Measurements from ENCODE around the gene IST1.
"Not testable (repeated sequence)": the region's sequence is repeated elsewhere in the genome, so short reads cannot be mapped to it uniquely, and the experiment has no call there.

IST1 gene

GRCh38 chr16:71882505-71883167, 12.7 kb upstream of the IST1 start:
- DNase-seq (ENCODE audit: low read depth), result peak; percentile 65

DNA sequence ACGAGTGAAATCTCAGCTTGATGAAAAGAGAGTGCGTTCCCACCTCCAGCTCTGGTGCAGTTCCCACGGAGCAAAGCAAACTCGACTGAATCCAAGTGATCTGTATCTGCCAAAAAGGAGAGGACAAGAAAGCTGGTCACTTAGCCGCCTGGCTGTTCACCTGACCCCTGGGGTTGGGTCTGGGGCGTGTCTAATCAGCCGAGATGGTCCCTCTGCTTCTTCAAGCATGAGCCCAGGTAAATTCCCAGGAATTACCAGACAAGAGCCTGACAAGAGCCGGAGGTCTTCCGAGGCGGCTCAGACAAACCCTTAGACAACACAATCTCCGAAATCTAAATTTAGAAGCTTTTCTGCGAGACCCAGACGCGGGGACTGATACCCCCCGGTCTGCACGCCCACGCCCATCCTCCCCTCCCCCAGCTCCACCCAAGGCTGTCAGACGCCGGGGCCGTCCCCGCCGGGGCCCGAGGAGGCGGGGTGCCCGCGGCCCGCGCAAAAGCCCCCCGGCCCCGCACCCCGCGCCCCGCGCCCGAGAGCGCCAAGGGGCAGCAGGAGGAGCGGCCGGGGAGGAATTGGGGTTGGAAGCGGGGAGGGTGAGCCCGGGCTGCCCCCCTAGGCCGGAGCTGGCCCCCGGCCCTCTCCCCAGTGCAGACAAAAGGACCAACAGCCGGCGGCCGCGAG, 12.0 kb upstream of the IST1 start:
- DNase-seq (ENCODE audit: low read depth), result no peak

DNA sequence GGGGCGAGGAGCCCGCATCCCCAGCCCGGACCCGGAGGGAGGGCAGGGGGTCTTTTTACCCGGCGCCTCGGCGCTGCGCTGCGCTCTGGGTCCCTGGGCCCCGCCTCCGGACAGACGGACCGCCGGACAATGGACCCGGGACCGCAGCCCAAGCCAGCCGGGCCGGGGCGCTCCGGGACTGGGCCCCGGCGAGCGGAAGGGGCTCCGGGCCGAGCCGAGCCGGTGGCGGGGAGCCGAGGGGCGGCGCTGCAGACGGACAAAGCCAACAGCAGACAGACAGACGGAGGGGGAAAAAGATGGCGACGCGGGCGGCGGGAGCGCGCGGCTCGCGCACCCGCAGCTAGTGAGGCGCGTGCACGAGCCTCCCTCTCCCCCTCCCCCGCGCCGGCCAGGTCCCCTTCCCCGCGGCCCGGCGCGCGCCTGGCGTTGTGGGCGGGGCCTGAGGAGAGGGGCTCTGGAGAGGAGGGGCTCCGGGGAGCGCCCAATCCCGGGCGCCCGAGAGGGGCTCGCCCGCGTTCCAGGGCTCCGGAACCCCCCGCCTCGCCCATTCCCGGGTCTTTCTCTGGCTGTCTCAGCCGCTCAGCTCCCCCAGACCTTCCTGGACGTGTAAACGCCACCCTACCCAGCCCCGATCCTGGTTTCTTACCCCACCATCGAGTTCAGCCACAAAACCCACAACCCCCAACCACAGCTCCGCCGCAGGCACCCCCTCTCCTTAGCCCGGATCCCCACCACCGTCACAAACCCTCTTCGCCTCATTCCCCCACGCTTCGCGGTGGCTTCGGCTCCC, 11.3 kb upstream of the IST1 start, which contains the start of gene ZNF821:
Gene ZNF821, minus strand, starts transcription at position 334 of the 790 bp plus-strand sequence. CDS start 4,236 bp downstream, outside the sequence.
- DNase-seq (ENCODE audit: low read depth), result peak; percentile 33

- DNase-seq (ENCODE audit: low read depth), result no peak
These were observed 10.1 kb upstream of the IST1 start for GRCh38 chr16:71885261-71885650.

DNA sequence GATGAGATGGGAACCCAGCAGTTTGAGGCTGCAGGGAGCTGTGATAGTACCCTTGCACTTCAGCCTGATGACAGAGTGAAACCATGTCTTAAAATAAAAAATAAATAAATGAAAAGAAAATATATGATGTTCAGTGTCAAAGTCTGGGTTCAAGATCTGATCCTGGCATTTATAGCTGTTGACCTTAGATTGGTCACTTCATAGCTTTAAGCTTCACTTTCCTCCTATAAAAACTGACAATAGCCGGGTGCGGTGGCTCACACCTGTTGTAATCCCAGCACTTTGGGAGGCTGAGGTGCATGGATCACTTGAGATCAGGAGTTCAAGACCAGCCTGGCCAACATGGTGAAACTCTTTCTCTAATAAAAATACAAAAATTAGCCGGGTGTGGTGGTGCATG, 6.2 kb upstream of the IST1 start:
- no peak for DNase-seq (ENCODE audit: low read depth)

GRCh38 chr16:71893888-71894228, 1.5 kb upstream of the IST1 start:
- no peak for DNase-seq (ENCODE audit: low read depth)

- DNase-seq (ENCODE audit: low read depth), result no peak
These were observed 956 bp upstream of the IST1 start for GRCh38 chr16:71894229-71894920.

DNA sequence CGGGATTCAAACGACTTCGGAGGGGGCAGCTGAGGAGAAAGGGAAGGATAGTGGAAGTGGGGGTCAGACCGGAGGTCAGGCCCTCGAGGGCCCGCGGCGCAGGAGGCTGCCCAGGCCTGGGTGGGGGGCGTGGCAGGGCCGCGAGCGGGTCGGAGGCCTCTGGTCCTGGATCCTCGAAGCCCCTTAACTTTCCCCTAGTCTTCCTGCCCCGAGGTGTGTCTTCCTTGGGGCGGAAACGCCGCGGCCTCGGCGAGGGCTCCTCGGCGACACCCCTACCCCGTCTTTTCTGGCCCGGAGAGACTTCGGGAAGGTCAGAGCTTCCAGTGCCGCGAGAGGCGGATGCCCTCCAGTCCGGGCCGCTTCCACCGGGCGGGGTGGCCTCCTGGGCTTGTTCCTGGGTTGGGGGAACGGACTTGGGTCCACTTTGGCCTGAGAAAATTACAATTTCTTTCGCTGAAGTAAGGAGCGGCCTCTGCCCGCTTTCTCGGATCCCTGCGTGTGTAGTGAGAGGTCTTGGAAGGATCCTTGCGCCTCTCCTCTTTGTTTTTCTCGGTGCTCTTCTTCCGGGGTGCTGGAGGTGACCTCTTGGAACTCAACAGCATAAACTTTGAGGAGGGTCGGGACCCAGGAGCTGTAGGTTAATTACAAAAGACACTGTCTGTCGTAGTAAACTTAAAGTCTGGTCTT, 491 bp downstream of the IST1 start:
- DNase-seq (ENCODE audit: low read depth), result no peak

- no peak for DNase-seq (ENCODE audit: low read depth)
These were observed 1.5 kb downstream of the IST1 start for GRCh38 chr16:71896764-71897368.

GRCh38 chr16:71899171-71899570, 3.8 kb downstream of the IST1 start:
- no peak for DNase-seq (ENCODE audit: low read depth)

GRCh38 chr16:71902656-71903365, 7.5 kb downstream of the IST1 start:
- DNase-seq (ENCODE audit: low read depth), result no peak

- DNase-seq (ENCODE audit: low read depth), result no peak
These were observed 8.3 kb downstream of the IST1 start for GRCh38 chr16:71903608-71904007.

- DNase-seq (ENCODE audit: low read depth), result no peak
These were observed 8.9 kb downstream of the IST1 start for GRCh38 chr16:71904239-71904638.

- not testable (repeated sequence) for DNase-seq (ENCODE audit: low read depth)
These were observed 10.4 kb downstream of the IST1 start for GRCh38 chr16:71905765-71906164.

- DNase-seq (ENCODE audit: low read depth), result no peak
These were observed 15.8 kb downstream of the IST1 start for GRCh38 chr16:71911121-71911520.

- no peak for DNase-seq (ENCODE audit: low read depth)
These were observed 17.4 kb downstream of the IST1 start for GRCh38 chr16:71912534-71913275.

DNA sequence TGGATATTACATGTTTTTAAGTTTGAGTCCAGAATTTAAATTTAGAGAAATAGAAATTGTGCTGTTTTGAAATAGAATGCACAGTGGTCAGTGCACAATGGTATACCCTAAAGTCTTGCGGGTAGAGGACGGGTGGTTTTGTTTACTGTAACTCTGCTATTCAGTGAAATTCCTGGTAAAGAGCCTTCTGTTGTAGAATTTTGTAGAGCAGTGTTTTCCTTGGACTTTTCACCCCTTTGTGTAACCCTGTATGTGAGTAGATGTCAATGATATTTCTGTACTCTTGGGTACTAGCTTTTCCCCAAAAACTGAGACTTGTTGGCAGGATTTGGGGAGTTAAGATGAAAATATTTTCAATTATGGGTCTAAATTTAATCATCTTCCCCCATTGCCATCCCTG, 19.5 kb downstream of the IST1 start:
- no peak for DNase-seq (ENCODE audit: low read depth)

GRCh38 chr16:71915350-71915749, 20.0 kb downstream of the IST1 start:
- DNase-seq (ENCODE audit: low read depth), result no peak

GRCh38 chr16:71916397-71916920, 21.1 kb downstream of the IST1 start:
- DNase-seq (ENCODE audit: low read depth), result no peak

- DNase-seq (ENCODE audit: low read depth), result no peak
These were observed 22.6 kb downstream of the IST1 start for GRCh38 chr16:71917900-71918299.

All from stimulated activated CD8-positive, alpha-beta memory T cell treated with anti-CD3 and anti-CD28 coated beads, Interleukin-15, amount 100 ng/mL, for 1 hour (primary cell).